Measurements from ENCODE around the gene SLC7A8.

The SLC7A8 gene

DNA sequence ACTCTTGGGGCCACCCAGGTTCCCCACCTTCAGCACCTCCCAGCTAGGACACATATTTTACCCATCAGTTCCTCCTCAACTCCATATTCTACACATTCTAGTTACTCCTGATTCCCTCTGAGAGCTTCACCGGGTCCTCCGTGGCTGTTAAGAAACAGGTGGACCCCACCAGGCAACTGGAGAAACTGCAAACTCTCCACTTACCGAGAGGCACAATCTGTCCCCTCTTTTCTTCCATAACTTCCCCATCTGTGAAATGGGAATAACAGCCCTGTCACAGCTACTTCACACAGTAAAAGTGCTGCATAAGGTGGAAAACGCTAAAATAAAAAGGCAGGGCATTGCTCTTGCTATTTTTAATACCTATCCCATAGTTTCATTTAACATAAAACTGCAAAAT, 1.5 kb downstream of the SLC7A8 start:
- TF ChIP-seq, protein P1, sequence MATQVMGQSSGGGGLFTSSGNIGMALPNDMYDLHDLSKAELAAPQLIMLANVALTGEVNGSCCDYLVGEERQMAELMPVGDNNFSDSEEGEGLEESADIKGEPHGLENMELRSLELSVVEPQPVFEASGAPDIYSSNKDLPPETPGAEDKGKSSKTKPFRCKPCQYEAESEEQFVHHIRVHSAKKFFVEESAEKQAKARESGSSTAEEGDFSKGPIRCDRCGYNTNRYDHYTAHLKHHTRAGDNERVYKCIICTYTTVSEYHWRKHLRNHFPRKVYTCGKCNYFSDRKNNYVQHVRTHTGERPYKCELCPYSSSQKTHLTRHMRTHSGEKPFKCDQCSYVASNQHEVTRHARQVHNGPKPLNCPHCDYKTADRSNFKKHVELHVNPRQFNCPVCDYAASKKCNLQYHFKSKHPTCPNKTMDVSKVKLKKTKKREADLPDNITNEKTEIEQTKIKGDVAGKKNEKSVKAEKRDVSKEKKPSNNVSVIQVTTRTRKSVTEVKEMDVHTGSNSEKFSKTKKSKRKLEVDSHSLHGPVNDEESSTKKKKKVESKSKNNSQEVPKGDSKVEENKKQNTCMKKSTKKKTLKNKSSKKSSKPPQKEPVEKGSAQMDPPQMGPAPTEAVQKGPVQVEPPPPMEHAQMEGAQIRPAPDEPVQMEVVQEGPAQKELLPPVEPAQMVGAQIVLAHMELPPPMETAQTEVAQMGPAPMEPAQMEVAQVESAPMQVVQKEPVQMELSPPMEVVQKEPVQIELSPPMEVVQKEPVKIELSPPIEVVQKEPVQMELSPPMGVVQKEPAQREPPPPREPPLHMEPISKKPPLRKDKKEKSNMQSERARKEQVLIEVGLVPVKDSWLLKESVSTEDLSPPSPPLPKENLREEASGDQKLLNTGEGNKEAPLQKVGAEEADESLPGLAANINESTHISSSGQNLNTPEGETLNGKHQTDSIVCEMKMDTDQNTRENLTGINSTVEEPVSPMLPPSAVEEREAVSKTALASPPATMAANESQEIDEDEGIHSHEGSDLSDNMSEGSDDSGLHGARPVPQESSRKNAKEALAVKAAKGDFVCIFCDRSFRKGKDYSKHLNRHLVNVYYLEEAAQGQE (IDR thresholded peaks at IDR 0.05; ENCODE audit: insufficient read depth in 1 of 2, low read depth in 2 of 2, low read length in 2 of 2) = no peak
- TF ChIP-seq TAF1 (IDR thresholded peaks at IDR 0.05; ENCODE audit: borderline replicate concordance, insufficient read depth, low read length) (no peak), POLR2AphosphoS5 (IDR thresholded peaks at IDR 0.05; ENCODE audit: low read depth, low read length) (no peak), SIN3A (IDR thresholded peaks at IDR 0.05; ENCODE audit: borderline replicate concordance, insufficient read depth, low read length) (no peak), FOXP2 (optimal IDR thresholded peaks at IDR 0.05; ENCODE audit: borderline replicate concordance, extremely low read depth, extremely low read length, insufficient read depth) (no peak)

DNA sequence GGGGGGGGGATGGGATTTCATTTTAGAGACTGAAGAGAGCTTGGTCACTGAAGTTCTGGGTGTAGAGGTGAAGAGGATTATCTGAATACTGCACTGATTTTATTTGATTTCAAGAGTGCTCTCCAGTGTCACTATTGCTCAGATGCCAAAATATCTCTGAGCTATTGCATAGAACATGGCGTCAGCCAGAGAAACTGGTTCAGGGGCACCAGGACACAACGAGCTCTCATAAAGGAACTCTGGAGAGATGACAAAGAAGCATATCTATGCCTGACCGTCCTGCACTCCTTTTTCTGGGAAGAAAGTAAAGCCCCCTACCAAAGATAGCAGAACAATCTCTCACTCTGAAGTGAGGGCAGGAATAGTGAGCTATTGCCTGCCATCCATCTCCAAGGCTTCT, 2.0 kb downstream of the SLC7A8 start:
- no peak for TF ChIP-seq FOXP2 (optimal IDR thresholded peaks at IDR 0.05; ENCODE audit: borderline replicate concordance, extremely low read depth, extremely low read length, insufficient read depth)

DNA sequence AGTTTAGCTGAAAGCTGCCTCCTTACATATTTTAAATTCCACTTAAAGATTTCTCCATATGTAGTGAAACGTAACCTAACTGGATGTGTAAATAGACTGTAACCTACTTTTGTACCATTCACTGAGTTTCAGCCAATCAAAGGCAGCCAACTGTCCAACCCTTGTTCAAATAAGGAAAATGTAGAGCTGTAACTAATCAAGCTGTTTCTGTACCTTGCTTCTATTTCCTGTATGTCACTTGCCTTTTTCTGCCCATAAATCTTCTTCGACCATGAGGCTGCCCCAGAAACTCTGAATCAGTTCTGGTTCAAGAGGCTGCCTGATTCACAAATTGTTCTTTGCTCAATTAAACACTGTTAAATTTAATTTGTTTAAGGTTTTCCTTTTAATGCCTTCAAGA, 6.3 kb downstream of the SLC7A8 start:
- TF ChIP-seq FOXP2 (optimal IDR thresholded peaks at IDR 0.05; ENCODE audit: borderline replicate concordance, extremely low read depth, extremely low read length, insufficient read depth) (no peak), SIN3A (IDR thresholded peaks at IDR 0.05; ENCODE audit: borderline replicate concordance, insufficient read depth, low read length) (no peak), POLR2AphosphoS5 (IDR thresholded peaks at IDR 0.05; ENCODE audit: low read depth, low read length) (no peak), TAF1 (IDR thresholded peaks at IDR 0.05; ENCODE audit: borderline replicate concordance, insufficient read depth, low read length) (no peak)
- TF ChIP-seq, protein P1 (IDR thresholded peaks at IDR 0.05; ENCODE audit: insufficient read depth in 1 of 2, low read depth in 2 of 2, low read length in 2 of 2) = no peak

DNA sequence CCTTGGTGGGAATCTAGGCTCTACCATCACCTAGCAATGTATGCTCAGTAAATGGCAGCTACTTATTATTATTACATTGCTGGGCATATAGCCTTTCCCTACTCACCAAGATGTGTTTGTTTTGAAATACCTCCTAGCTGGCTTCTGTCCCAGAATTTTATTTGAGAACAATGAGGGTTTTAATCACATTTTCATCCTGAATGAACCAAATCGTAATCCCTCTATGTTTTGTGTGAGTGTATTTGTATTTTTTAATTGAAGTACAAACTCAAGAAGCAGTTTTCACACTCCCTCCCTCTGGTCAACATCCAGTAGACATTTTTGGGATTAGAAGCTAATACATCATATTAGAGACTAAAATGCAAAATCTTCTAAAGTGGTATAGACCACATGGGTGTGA, 7.6 kb downstream of the SLC7A8 start:
- no peak for TF ChIP-seq SIN3A (IDR thresholded peaks at IDR 0.05; ENCODE audit: borderline replicate concordance, insufficient read depth, low read length)
- TF ChIP-seq TAF1 (IDR thresholded peaks at IDR 0.05; ENCODE audit: borderline replicate concordance, insufficient read depth, low read length) = no peak
- no peak for TF ChIP-seq FOXP2 (optimal IDR thresholded peaks at IDR 0.05; ENCODE audit: borderline replicate concordance, extremely low read depth, extremely low read length, insufficient read depth)
- TF ChIP-seq POLR2AphosphoS5 (IDR thresholded peaks at IDR 0.05; ENCODE audit: low read depth, low read length) = no peak
- TF ChIP-seq, protein P1 (IDR thresholded peaks at IDR 0.05; ENCODE audit: insufficient read depth in 1 of 2, low read depth in 2 of 2, low read length in 2 of 2) = no peak

DNA sequence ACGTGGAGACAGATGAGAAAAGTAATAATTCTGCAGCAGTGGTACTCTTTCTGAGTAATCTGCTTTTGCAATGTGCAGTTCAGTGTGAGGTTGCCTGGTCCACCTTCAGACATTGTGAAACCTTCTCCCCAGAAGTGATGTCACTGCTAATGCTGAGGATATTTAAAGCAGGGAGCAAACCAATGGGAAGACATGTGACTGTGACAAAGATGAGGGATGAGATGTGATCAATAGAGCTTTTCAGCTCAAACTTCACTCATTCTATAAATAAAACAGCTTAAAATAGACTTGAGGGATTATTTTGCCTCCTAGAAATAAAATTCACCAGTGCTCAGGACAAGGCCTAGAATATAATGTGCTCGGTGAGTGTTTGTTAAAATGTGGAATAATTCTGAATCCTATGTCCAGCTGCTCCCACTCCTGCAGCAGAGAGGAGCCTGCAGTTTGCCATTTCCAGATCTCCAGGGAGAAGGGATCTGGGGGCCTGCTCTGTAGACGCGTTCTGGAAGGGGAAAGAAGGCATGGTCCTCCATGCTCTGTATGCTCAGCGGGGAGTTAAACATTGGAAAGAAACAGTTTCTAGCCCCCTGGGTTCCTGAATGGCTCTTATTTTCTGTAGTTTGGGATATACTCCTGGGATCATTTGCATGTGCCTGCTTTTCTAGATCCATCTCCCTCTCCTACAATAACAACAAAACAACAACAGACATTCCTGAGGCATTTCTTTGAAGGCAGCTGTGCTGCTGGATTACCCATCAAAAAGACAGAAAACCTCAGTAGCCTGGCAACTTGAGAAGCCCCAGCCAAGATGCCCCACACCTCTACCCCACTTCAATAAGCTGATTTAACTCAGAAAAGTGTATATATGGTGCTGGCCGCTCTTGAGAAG, 8.9 kb downstream of the SLC7A8 start:
- TF ChIP-seq POLR2AphosphoS5 (IDR thresholded peaks at IDR 0.05; ENCODE audit: low read depth, low read length) (no peak), SIN3A (IDR thresholded peaks at IDR 0.05; ENCODE audit: borderline replicate concordance, insufficient read depth, low read length) (no peak), FOXP2 (optimal IDR thresholded peaks at IDR 0.05; ENCODE audit: borderline replicate concordance, extremely low read depth, extremely low read length, insufficient read depth) (no peak), TAF1 (IDR thresholded peaks at IDR 0.05; ENCODE audit: borderline replicate concordance, insufficient read depth, low read length) (no peak)
- TF ChIP-seq, protein P1 (IDR thresholded peaks at IDR 0.05; ENCODE audit: insufficient read depth in 1 of 2, low read depth in 2 of 2, low read length in 2 of 2) = no peak

Data from PFSK-1 (cell line).